IMR-90 (cell line): ENCODE data around the gene NT5DC1. TPM values are rescaled to one million over a fixed set of nuclear protein-coding genes. Genes with fewer than 3 reads are reported as not detected.

ENCODE experiments used
- ATAC-seq: fragments of 200-7000 bp; cut with Tn5 transposase; 2 replicates; pipeline ENCODE4 v1.9.1; 2020; ENCODE audit warnings: low read depth, mild to moderate bottlenecking, moderate library complexity
- BruUV-seq: library from RNA; stranded (reverse); fragments of 400-500 nt; replicated peaks from 2 replicates; lab custom pipeline; 2021; lab: Mats Ljungman, UMichigan
- CTCF ChIA-PET: fragments of 300-600 bp; formaldehyde crosslinking; extraction: SDS; loops from one replicate; lab custom pipeline; 2021; ENCODE audit warnings: antibody characterized with exemption; lab: Yijun Ruan, JAX
- POLR2A ChIA-PET: fragments of 300-600 bp; sonication (Branson Sonifier 250); formaldehyde crosslinking; loops from one replicate; lab custom pipeline; 2022; ENCODE audit warnings: antibody characterized with exemption; ENCODE audit not compliant: unreplicated experiment; lab: Charles Lee
- DNase-seq: peaks from one replicate; pipeline ENCODE4 v3.0.0; 2013
- H2AFZ ChIP-seq: replicated peaks from 2 replicates; pipeline ENCODE3; 2013; ENCODE audit warnings: low read length, mild to moderate bottlenecking; ENCODE audit not compliant: poor library complexity
- H2AK5ac ChIP-seq: 2 replicates; pipeline ENCODE4 v1.6.1; 2013; ENCODE audit warnings: low read depth, low read length, inconsistent platforms
- H2AK9ac ChIP-seq: replicated peaks from 2 replicates; pipeline ENCODE3; 2013; ENCODE audit warnings: mild to moderate bottlenecking, low read depth, low read length, moderate library complexity; ENCODE audit not compliant: poor library complexity
- H2BK120ac ChIP-seq: 2 replicates; pipeline ENCODE4 v1.6.1; 2013; ENCODE audit warnings: low read depth, low read length, inconsistent platforms
- H2BK15ac ChIP-seq: 3 replicates; pipeline ENCODE4 v1.6.1; 2013; ENCODE audit warnings: low read depth, low read length, inconsistent platforms
- H2BK20ac ChIP-seq: 2 replicates; pipeline ENCODE4 v1.6.1; 2013; ENCODE audit warnings: low read depth, mild to moderate bottlenecking, inconsistent platforms, low read length, moderate library complexity
- H2BK5ac ChIP-seq: 2 replicates; pipeline ENCODE4 v1.6.1; 2013; ENCODE audit warnings: mild to moderate bottlenecking, low read depth, low read length, inconsistent platforms; ENCODE audit not compliant: poor library complexity, severe bottlenecking
- H3K14ac ChIP-seq: replicated peaks from 2 replicates; pipeline ENCODE4 v1.6.1; 2013; ENCODE audit warnings: low read depth, low read length, inconsistent platforms
- H3K18ac ChIP-seq: 2 replicates; pipeline ENCODE4 v1.6.1; 2013; ENCODE audit warnings: low read depth, low read length, control low read depth
- H3K23ac ChIP-seq: 2 replicates; pipeline ENCODE4 v1.6.1; 2013; ENCODE audit warnings: low read depth, low read length, inconsistent platforms
- H3K27ac ChIP-seq: 2 replicates; pipeline ENCODE4 v1.5.1; 2013; ENCODE audit warnings: mild to moderate bottlenecking, control low read depth, low read length; ENCODE audit not compliant: insufficient read depth
- H3K27me3 ChIP-seq: 2 replicates; pipeline ENCODE4 v1.6.1; 2013; ENCODE audit warnings: low read length; ENCODE audit not compliant: control insufficient read depth, insufficient read depth
- H3K36me3 ChIP-seq: 2 replicates; pipeline ENCODE4 v1.6.1; 2013; ENCODE audit warnings: low read length, mixed read lengths; ENCODE audit not compliant: control insufficient read depth, insufficient read depth
- H3K4ac ChIP-seq: 2 replicates; pipeline ENCODE4 v1.6.1; 2013; ENCODE audit warnings: low read depth, low read length, inconsistent platforms
- H3K4me1 ChIP-seq: 2 replicates; pipeline ENCODE4 v1.6.1; 2013; ENCODE audit warnings: low read length, mixed read lengths; ENCODE audit not compliant: control insufficient read depth, insufficient read depth
- H3K4me2 ChIP-seq: 2 replicates; pipeline ENCODE4 v1.6.1; 2013; ENCODE audit warnings: low read depth, mild to moderate bottlenecking, control low read depth, low read length, moderate library complexity
- H3K4me3 ChIP-seq: 2 replicates; pipeline ENCODE4 v1.5.1; 2013; ENCODE audit warnings: low read depth, mild to moderate bottlenecking, control low read depth, low read length, moderate library complexity; ENCODE audit not compliant: insufficient read depth
- H3K56ac ChIP-seq: 2 replicates; pipeline ENCODE4 v1.6.1; 2013; ENCODE audit warnings: low read length, inconsistent platforms; ENCODE audit not compliant: insufficient read depth; ENCODE audit errors: extremely low read depth
- H3K79me1 ChIP-seq, 2 experiments: 2 replicates each; pipeline ENCODE4 v1.6.1; 2013; ENCODE audit warnings: low read length in 2 of 2, inconsistent platforms in 1 of 2, low read depth in 1 of 2
- H3K9ac ChIP-seq: 2 replicates; pipeline ENCODE4 v1.6.1; 2013; ENCODE audit warnings: low read depth, low read length, control low read depth
- H3K9me1 ChIP-seq: 2 replicates; pipeline ENCODE4 v1.6.1; 2013; ENCODE audit warnings: low read length, inconsistent platforms; ENCODE audit not compliant: insufficient read depth
- H3K9me3 ChIP-seq: 2 replicates; pipeline ENCODE4 v1.6.1; 2013; ENCODE audit warnings: low read length; ENCODE audit not compliant: control insufficient read depth, insufficient read depth
- H4K20me1 ChIP-seq: 2 replicates; pipeline ENCODE4 v1.6.1; 2013; ENCODE audit warnings: low read length, inconsistent platforms; ENCODE audit not compliant: insufficient read depth
- H4K5ac ChIP-seq: 2 replicates; pipeline ENCODE4 v1.6.1; 2013; ENCODE audit warnings: mild to moderate bottlenecking, low read depth, low read length, control low read depth
- H4K8ac ChIP-seq, 2 experiments: 2 replicates each; pipeline ENCODE4 v1.6.1; 2013; ENCODE audit warnings: low read depth in 2 of 2, low read length in 2 of 2, control low read depth in 1 of 2, inconsistent platforms in 1 of 2
- H4K91ac ChIP-seq: 2 replicates; pipeline ENCODE4 v1.6.1; 2013; ENCODE audit warnings: low read depth, low read length, inconsistent platforms; ENCODE audit not compliant: insufficient read depth
- BHLHE40 ChIP-seq: fragments of 150-350 bp; IDR thresholded peaks from 2 replicates; pipeline ENCODE4 v1.6.1; 2016; ENCODE audit warnings: mild to moderate bottlenecking, low read depth, low read length
- CEBPB ChIP-seq: IDR thresholded peaks from 2 replicates; pipeline ENCODE4 v1.6.1; 2012; ENCODE audit warnings: low read depth, low read length, improper control_type of control experiment
- CHD1 ChIP-seq: IDR thresholded peaks from 2 replicates; pipeline ENCODE4 v1.6.1; 2012; ENCODE audit warnings: low read depth, low read length, improper control_type of control experiment
- FOS ChIP-seq: fragments of 150-350 bp; IDR thresholded peaks from 2 replicates; pipeline ENCODE4 v1.6.1; 2016; ENCODE audit warnings: low read depth, low read length
- MAFK ChIP-seq: IDR thresholded peaks from 2 replicates; pipeline ENCODE4 v1.6.1; 2012; ENCODE audit warnings: low read depth, low read length, improper control_type of control experiment
- MAZ ChIP-seq: IDR thresholded peaks from 2 replicates; pipeline ENCODE4 v1.6.1; 2012; ENCODE audit warnings: low read depth, mild to moderate bottlenecking, low read length, improper control_type of control experiment, moderate library complexity, borderline replicate concordance
- MXI1 ChIP-seq: IDR thresholded peaks from 2 replicates; pipeline ENCODE4 v1.6.1; 2012; ENCODE audit warnings: low read depth, mild to moderate bottlenecking, low read length, moderate library complexity, borderline replicate concordance
- NFE2L2 ChIP-seq: fragments of 150-350 bp; IDR thresholded peaks from 2 replicates; pipeline ENCODE4 v1.6.1; 2016; ENCODE audit warnings: low read depth, mild to moderate bottlenecking, low read length
- POLR2A ChIP-seq: IDR thresholded peaks from 2 replicates; pipeline ENCODE4 v1.6.1; 2012; ENCODE audit warnings: mild to moderate bottlenecking, low read depth, low read length
- RAD21 ChIP-seq: IDR thresholded peaks from 2 replicates; pipeline ENCODE4 v1.6.1; 2012; ENCODE audit warnings: low read length, improper control_type of control experiment
- RCOR1 ChIP-seq: IDR thresholded peaks from 2 replicates; pipeline ENCODE4 v1.6.1; 2012; ENCODE audit warnings: mild to moderate bottlenecking, low read length, improper control_type of control experiment; ENCODE audit not compliant: insufficient replicate concordance
- RFX5 ChIP-seq: IDR thresholded peaks from 2 replicates; pipeline ENCODE4 v1.8.0; 2012; ENCODE audit warnings: low read depth, mild to moderate bottlenecking, low read length, moderate library complexity
- WGBS, 2 experiments: methylation state at CpG; one replicate each; pipeline versions ENCODE4 v1.1.5 to v1.1.7; 2013; ENCODE audit warnings: missing lambda C conversion rate in 2 of 2; ENCODE audit not compliant: insufficient read length in 1 of 2; ENCODE audit errors: extremely low coverage in 2 of 2; 5-methylcytosine and 5-hydroxymethylcytosine counted together
- dilution Hi-C: fragments of 300-500 bp; cut with HindIII; formaldehyde crosslinking; loops from one replicate; pipeline ENCODE4 v1.14.3; 2018; ENCODE audit warnings: low sequenced_read_pairs; ENCODE audit not compliant: unreplicated experiment
- in situ Hi-C: fragments of 300-500 bp; cut with MboI; formaldehyde crosslinking; loops from 3 replicates; pipeline ENCODE4 v1.14.3; 2019; ENCODE audit warnings: low sequenced_read_pairs, inconsistent platforms, mixed read lengths
- intact Hi-C: fragments of 100-400 bp; cut with micrococcal nuclease; formaldehyde crosslinking; loops from 2 replicates; pipeline ENCODE4 v1.10.0; 2022
- polyA plus RNA-seq, 3 experiments: library from polyadenylated mRNA; depleted of rRNA; stranded (reverse); fragments of >200 nt; gene quantifications; 2 replicates each; pipeline ENCODE4 v1.2.3, GENCODE V29; 2012; ENCODE audit warnings: low replicate concordance in 1 of 3
- total RNA-seq: library from RNA; depleted of rRNA; stranded (reverse); fragments of >200 nt; gene quantifications from 2 replicates; pipeline ENCODE4 v1.2.3, GENCODE V29; 2012
- TF ChIP-seq, protein P1 (sequence below): conservative IDR thresholded peaks from 2 replicates; pipeline ENCODE4 v1.5.1; 2012; ENCODE audit warnings: mild to moderate bottlenecking, low read depth, low read length, improper control_type of control experiment
- TF ChIP-seq, protein P2 (sequence below): fragments of 150-350 bp; IDR thresholded peaks from 2 replicates; pipeline ENCODE4 v1.6.1; 2017; ENCODE audit warnings: mild to moderate bottlenecking, antibody characterized with exemption, low read length, low read depth

NT5DC1 gene
- total and polyA plus RNA-seq, 2 of the 4 experiments (the other 2 are of a cell fraction) = 11.7 to 16.8 TPM

DNA sequence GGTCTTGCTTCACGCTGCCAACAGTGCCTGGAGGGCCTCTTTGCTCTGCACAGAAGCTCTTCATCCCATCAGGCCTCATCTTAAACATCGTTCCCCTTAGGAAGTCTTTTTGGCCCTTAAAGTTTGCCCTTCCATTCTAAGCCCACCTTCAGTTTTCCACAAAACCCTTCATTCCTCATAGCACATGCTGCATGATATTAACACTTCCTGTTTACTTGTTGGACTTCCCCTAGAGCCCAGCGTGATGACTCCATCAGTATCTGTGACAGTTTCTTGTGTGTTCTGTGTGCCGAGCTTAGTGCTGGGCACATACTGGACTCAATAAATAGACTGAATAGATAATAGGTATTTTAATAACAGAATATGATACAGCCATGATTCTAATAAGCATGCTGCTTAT lies 2.2 kb downstream of the NT5DC1 start:
- dilution Hi-C loops = no loop called here
- CTCF ChIA-PET = no interaction called here

More for the DNA sequence above, 2.2 kb downstream of the NT5DC1 start:
- no peak overlapping the region for H2AK5ac ChIP-seq
- intact Hi-C loops = no loop called here
- H3K36me3 ChIP-seq = 0 out of 2 replicates have a peak, but pooled peaks cover 2% of the 10 kb centered on the region
- BruUV-seq = no TSS peak
- no peaks in the 10 kb centered on the region for H4K20me1 ChIP-seq
- H3K18ac ChIP-seq = no peak overlapping the region
- H3K23ac ChIP-seq = no peak overlapping the region
- no peak overlapping the region for H2BK120ac ChIP-seq
- H4K5ac ChIP-seq = no peak overlapping the region
- no peak overlapping the region for H3K4me2 ChIP-seq
- no peak overlapping the region for H3K4ac ChIP-seq
- 100% methylated on average over 1 of the region's 4 CpGs; no CpG with 5 or more reads in 1 of the 2 experiments for WGBS, 2 experiments
- H4K8ac ChIP-seq = 0 out of 4 replicates have a peak overlapping the region, but pooled peaks of 1 of the 2 experiments have one; percentile 1
- H3K9me3 ChIP-seq = no peaks in the 10 kb centered on the region
- H2BK5ac ChIP-seq = no peak overlapping the region
- no peaks in the 10 kb centered on the region for H3K9me1 ChIP-seq
- ATAC-seq (no peak), DNase-seq (no peak)
- H4K91ac ChIP-seq = no peak overlapping the region
- H3K56ac ChIP-seq = no peak overlapping the region
- H3K79me1 ChIP-seq = peaks cover 20 to 22% of the 10 kb centered on the region in 2 experiments; a peak in 3 of 4 replicates
- no peak overlapping the region for H2BK20ac ChIP-seq
- no peak overlapping the region for H3K9ac ChIP-seq
- H2BK15ac ChIP-seq = no peak overlapping the region
- POLR2A ChIA-PET = no interaction called here
- no peak overlapping the region for H2AFZ ChIP-seq
- H3K4me1 ChIP-seq = peaks cover 20% of the 10 kb centered on the region
- no peak overlapping the region for H3K27ac ChIP-seq
- TF ChIP-seq RFX5 (no peak), NFE2L2 (no peak), MAFK (no peak), CEBPB (no peak), MAZ (no peak), POLR2A (no peak), BHLHE40 (no peak), FOS (no peak), RCOR1 (no peak), CHD1 (no peak), MXI1 (no peak), RAD21 (no peak)
- TF ChIP-seq, protein P1, sequence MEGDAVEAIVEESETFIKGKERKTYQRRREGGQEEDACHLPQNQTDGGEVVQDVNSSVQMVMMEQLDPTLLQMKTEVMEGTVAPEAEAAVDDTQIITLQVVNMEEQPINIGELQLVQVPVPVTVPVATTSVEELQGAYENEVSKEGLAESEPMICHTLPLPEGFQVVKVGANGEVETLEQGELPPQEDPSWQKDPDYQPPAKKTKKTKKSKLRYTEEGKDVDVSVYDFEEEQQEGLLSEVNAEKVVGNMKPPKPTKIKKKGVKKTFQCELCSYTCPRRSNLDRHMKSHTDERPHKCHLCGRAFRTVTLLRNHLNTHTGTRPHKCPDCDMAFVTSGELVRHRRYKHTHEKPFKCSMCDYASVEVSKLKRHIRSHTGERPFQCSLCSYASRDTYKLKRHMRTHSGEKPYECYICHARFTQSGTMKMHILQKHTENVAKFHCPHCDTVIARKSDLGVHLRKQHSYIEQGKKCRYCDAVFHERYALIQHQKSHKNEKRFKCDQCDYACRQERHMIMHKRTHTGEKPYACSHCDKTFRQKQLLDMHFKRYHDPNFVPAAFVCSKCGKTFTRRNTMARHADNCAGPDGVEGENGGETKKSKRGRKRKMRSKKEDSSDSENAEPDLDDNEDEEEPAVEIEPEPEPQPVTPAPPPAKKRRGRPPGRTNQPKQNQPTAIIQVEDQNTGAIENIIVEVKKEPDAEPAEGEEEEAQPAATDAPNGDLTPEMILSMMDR = no peak
- TF ChIP-seq, protein P2, sequence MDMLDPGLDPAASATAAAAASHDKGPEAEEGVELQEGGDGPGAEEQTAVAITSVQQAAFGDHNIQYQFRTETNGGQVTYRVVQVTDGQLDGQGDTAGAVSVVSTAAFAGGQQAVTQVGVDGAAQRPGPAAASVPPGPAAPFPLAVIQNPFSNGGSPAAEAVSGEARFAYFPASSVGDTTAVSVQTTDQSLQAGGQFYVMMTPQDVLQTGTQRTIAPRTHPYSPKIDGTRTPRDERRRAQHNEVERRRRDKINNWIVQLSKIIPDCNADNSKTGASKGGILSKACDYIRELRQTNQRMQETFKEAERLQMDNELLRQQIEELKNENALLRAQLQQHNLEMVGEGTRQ = no peak
- no peak overlapping the region for H2AK9ac ChIP-seq
- no peak overlapping the region for H3K4me3 ChIP-seq
- H3K14ac ChIP-seq = no peak overlapping the region
- H3K27me3 ChIP-seq = no peaks in the 10 kb centered on the region
- in situ Hi-C loops = no loop called here
